Gastroesophageal sphincter (tissue), 3 donors: ENCODE results near the gene PLXNA3.

Experiments used
- EP300 ChIP-seq: sonication (generic); formaldehyde crosslinking; IDR thresholded peaks from one replicate; pipeline ENCODE4 v1.6.1; 2017; ENCODE audit warnings: antibody characterized with exemption, mild to moderate bottlenecking
- POLR2A ChIP-seq, 2 donors: fragments of 450-650 bp; IDR thresholded peaks; one replicate each; pipeline ENCODE4 v1.6.1; 2017; ENCODE audit warnings: antibody characterized with exemption in 2 of 2, mild to moderate bottlenecking in 2 of 2, moderate library complexity in 1 of 2
- POLR2AphosphoS5 ChIP-seq: sonication (generic); formaldehyde crosslinking; IDR thresholded peaks from one replicate; pipeline ENCODE4 v1.6.1; 2017; ENCODE audit warnings: antibody characterized with exemption
- TF ChIP-seq, protein P1 (sequence below), 4 experiments: fragments of 200-600 bp in 2 of 4; fragments of 450-650 bp in 2 of 4; sonication (generic) in 1 of 4; IDR thresholded peaks; one replicate each; pipeline ENCODE4 v1.5.1; 2017 to 2019; ENCODE audit warnings: antibody characterized with exemption in 4 of 4, mild to moderate bottlenecking in 2 of 4, moderate library complexity in 2 of 4

- TF ChIP-seq, protein P1, sequence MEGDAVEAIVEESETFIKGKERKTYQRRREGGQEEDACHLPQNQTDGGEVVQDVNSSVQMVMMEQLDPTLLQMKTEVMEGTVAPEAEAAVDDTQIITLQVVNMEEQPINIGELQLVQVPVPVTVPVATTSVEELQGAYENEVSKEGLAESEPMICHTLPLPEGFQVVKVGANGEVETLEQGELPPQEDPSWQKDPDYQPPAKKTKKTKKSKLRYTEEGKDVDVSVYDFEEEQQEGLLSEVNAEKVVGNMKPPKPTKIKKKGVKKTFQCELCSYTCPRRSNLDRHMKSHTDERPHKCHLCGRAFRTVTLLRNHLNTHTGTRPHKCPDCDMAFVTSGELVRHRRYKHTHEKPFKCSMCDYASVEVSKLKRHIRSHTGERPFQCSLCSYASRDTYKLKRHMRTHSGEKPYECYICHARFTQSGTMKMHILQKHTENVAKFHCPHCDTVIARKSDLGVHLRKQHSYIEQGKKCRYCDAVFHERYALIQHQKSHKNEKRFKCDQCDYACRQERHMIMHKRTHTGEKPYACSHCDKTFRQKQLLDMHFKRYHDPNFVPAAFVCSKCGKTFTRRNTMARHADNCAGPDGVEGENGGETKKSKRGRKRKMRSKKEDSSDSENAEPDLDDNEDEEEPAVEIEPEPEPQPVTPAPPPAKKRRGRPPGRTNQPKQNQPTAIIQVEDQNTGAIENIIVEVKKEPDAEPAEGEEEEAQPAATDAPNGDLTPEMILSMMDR (IDR thresholded peaks at IDR 0.05) = no peak
- TF ChIP-seq POLR2AphosphoS5 = no peak
- no peak for TF ChIP-seq POLR2A (IDR thresholded peaks at IDR 0.05)
- no peak for TF ChIP-seq EP300
These were observed 12.3 kb upstream of the PLXNA3 start for GRCh38 chrX:154445776-154446175.
